A673 (cell line): ENCODE data around the gene VRTN. TPM values are rescaled to one million over a fixed set of nuclear protein-coding genes. Genes with fewer than 3 reads are reported as not detected.

Source experiments
- BruUV-seq: library from RNA; stranded (reverse); fragments of 400-500 nt; replicated peaks from 2 replicates; lab custom pipeline; 2021; lab: Mats Ljungman, UMichigan
- CTCF ChIA-PET: fragments of 300-600 bp; sonication (Branson Sonifier 250); formaldehyde crosslinking; loops from one replicate; lab custom pipeline; 2022; ENCODE audit warnings: antibody characterized with exemption; lab: Charles Lee
- POLR2A ChIA-PET: fragments of 300-600 bp; sonication (Branson Sonifier 250); formaldehyde crosslinking; loops from one replicate; lab custom pipeline; 2022; ENCODE audit warnings: antibody characterized with exemption; ENCODE audit not compliant: low non-redundant PET; lab: Charles Lee
- DNase-seq: peaks from one replicate; pipeline ENCODE4 v3.0.0-alpha.2; 2015; ENCODE audit warnings: low spot score
- H3K27ac ChIP-seq: fragments of 200-600 bp; sonication (generic); 2 replicates; pipeline ENCODE4 v1.5.1; 2016; ENCODE audit warnings: mixed run types, low read depth, mild to moderate bottlenecking, mixed read lengths, antibody characterized with exemption, low read length; ENCODE audit not compliant: poor library complexity, severe bottlenecking
- H3K27me3 ChIP-seq: fragments of 200-600 bp; sonication (generic); replicated peaks from 2 replicates; pipeline ENCODE4 v1.6.1; 2017; ENCODE audit warnings: mixed run types, low read depth, mild to moderate bottlenecking, mixed read lengths, antibody characterized with exemption, low read length; ENCODE audit not compliant: insufficient read depth, poor library complexity
- H3K36me3 ChIP-seq: fragments of 200-600 bp; sonication (generic); 2 replicates; pipeline ENCODE4 v1.6.1; 2016; ENCODE audit warnings: mixed run types, mild to moderate bottlenecking, mixed read lengths, antibody characterized with exemption, low read length; ENCODE audit not compliant: insufficient read depth, poor library complexity, severe bottlenecking
- H3K4me1 ChIP-seq: fragments of 200-600 bp; sonication (generic); 2 replicates; pipeline ENCODE4 v1.6.1; 2017; ENCODE audit warnings: mixed run types, mild to moderate bottlenecking, mixed read lengths, antibody characterized with exemption, low read length; ENCODE audit not compliant: insufficient read depth, poor library complexity, severe bottlenecking
- H3K4me3 ChIP-seq: fragments of 200-600 bp; sonication (generic); 2 replicates; pipeline ENCODE4 v1.5.1; 2016; ENCODE audit warnings: low read depth, mixed run types, mild to moderate bottlenecking, mixed read lengths, low read length; ENCODE audit not compliant: poor library complexity, severe bottlenecking
- H3K9me3 ChIP-seq: fragments of 200-600 bp; sonication (generic); 2 replicates; pipeline ENCODE4 v1.6.1; 2016; ENCODE audit warnings: mixed run types, low read depth, mild to moderate bottlenecking, mixed read lengths, antibody characterized with exemption, low read length; ENCODE audit not compliant: poor library complexity, severe bottlenecking
- CTCF ChIP-seq: fragments of 300-800, 200-600 bp; sonication (generic); conservative IDR thresholded peaks from 2 replicates; pipeline ENCODE4 v1.5.1; 2017; ENCODE audit warnings: low read depth, mild to moderate bottlenecking, antibody characterized with exemption, low read length, moderate library complexity, mixed read lengths
- EZH2 ChIP-seq: fragments of 200-600 bp; sonication (generic); IDR thresholded peaks from 2 replicates; pipeline ENCODE4 v1.6.1; 2017; ENCODE audit warnings: borderline replicate concordance, low read depth, mild to moderate bottlenecking, mixed read lengths, antibody characterized with exemption, low read length; ENCODE audit not compliant: poor library complexity, severe bottlenecking
- intact Hi-C: fragments of 100-400 bp; cut with micrococcal nuclease; formaldehyde crosslinking; loops from one replicate; pipeline ENCODE4 v1.10.0; 2022; ENCODE audit not compliant: unreplicated experiment
- total RNA-seq: library from RNA; stranded (reverse); gene quantifications from 2 replicates; pipeline ENCODE4 v1.2.3, GENCODE V29; 2021

VRTN gene
- total RNA-seq, 1 experiment from 2014 or later: not detected

- no peaks in the 10 kb centered on the region for H3K27me3 ChIP-seq
- CTCF ChIA-PET: no interaction called here
- no peak overlapping the region for H3K4me3 ChIP-seq
- POLR2A ChIA-PET: no interaction called here
- H3K4me1 ChIP-seq: no peaks in the 10 kb centered on the region
- intact Hi-C loops: no loop called here
- DNase-seq: no peak
- H3K27ac ChIP-seq: no peak overlapping the region
- BruUV-seq: no TSS peak
- H3K36me3 ChIP-seq: no peaks in the 10 kb centered on the region
- TF ChIP-seq EZH2 (no peak), CTCF (no peak)
- H3K9me3 ChIP-seq: no peaks in the 10 kb centered on the region
Observed at GRCh38 chr14:74314576-74314975, 33.7 kb upstream of the VRTN start.

- CTCF ChIA-PET: interaction anchor here (0.7 kb wide), 1 partner anchor 154 kb away, joined by 3 read pairs; no protein-coding TSS in a partner anchor
- no TSS peak for BruUV-seq
- peak; percentile 71 for TF ChIP-seq CTCF
- TF ChIP-seq EZH2: no peak
- H3K27me3 ChIP-seq: no peaks in the 10 kb centered on the region
- no peak overlapping the region for H3K27ac ChIP-seq
- intact Hi-C loops: no loop called here
- H3K4me3 ChIP-seq: no peak overlapping the region
- no peaks in the 10 kb centered on the region for H3K9me3 ChIP-seq
- POLR2A ChIA-PET: no interaction called here
- H3K4me1 ChIP-seq: peaks cover 6% of the 10 kb centered on the region
- no peaks in the 10 kb centered on the region for H3K36me3 ChIP-seq
- DNase-seq: peak; percentile 62
Observed at GRCh38 chr14:74324931-74325361, 23.3 kb upstream of the VRTN start.

- no peaks in the 10 kb centered on the region for H3K36me3 ChIP-seq
- BruUV-seq: no TSS peak
- H3K4me3 ChIP-seq: no peak overlapping the region
- TF ChIP-seq EZH2: no peak
- TF ChIP-seq CTCF: no peak
- peaks cover 6% of the 10 kb centered on the region for H3K4me1 ChIP-seq
- no peak overlapping the region for H3K27ac ChIP-seq
- DNase-seq: no peak
- intact Hi-C loops: no loop called here
- ChIA-PET CTCF (no interaction called here), POLR2A (no interaction called here)
- no peaks in the 10 kb centered on the region for H3K9me3 ChIP-seq
- no peaks in the 10 kb centered on the region for H3K27me3 ChIP-seq
Observed at GRCh38 chr14:74325446-74325845, 22.8 kb upstream of the VRTN start.
